ENCODE data around the gene RSPH4A.
"Not testable (repeated sequence)": the region's sequence is repeated elsewhere in the genome, so short reads cannot be mapped to it uniquely, and the experiment has no call there.

RSPH4A gene

DNA sequence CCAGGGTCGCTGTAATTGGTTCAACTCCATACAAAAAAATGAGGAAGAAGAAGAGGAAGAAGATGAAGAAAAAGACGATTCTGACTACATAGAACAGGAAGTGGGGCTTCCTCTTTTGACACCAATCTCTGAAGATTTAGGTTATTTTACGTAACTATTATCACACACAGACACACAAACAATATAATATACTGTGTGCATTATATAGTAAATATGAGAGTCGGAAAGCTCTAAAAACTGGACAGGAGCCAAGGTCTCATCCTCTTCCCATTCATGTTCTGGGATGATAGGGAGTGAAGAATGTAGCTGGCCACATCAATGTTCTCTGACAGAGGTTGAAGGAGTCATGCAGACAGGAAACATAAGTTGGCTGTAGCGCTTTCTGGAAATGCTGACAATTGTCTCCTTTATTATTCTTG, 13.3 kb downstream of the RSPH4A start:
- DNase-seq, result peak in 1 of 3 donors; percentile 36

DNA sequence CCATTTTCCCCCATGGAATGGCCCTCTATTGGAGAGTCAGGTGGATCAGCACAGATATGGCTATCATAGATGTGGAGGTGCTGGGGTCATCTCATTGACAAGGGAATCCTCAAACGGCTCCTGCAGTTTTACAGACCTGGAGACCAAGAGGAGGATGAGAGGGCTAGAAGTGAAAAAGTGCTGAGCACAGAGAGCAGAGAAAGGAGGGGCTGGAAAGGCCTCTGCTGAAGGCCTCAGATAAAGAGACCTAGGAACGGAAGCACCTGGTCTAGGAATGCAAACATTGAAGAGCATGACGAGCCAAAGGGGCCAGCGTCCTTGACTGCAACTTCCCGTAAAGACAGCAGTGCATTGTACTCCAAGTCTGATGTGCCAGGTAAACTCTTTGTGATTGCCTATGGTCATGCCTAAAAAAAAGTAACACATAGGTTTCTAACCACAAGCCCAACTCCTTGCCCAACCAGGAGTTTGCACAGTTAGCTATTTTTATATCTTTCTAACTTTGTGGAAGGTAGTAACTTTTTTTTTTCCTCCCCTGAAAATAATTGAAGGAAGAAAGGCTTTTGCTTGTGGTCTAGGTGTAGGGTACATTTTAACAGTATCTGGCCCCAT, 15.2 kb downstream of the RSPH4A start:
- no peak for DNase-seq

DNA sequence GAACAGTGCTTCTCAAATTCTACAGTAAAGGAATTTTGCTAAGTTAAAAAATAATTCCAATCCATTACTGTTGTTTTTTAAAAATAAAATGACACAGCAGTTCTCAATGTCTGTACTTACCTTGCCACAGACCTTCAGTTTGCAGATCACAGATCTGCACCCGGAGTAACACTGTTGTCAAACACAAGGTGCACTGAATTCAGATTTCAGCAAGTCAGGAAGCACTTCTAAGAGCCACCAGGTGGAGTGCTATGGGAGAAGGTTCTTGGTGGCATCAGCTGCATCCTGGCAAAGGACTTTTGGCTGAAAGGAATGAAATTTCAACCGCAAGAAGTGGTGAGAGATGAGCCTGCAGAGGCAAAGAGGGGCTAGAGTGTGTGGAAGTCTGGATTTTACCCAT, 17.4 kb downstream of the RSPH4A start:
- no peak for DNase-seq

DNA sequence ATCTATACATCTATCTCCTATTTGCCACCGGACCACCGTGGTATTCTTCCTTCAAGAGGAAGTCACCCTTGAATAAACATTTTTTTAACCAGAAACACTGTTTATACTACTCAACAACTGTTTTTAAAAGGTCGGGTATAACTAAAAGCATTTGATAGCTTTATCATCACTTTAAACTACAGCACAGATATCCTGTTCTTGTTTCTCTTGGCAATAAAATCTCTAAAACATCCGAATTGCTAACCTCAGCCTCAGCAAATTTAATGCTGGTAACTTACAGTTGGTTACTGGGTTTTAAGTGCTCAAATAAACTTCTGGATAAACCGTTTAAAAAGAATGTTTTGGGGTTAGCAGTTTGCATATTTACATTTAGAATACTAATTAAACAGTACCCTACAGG, 31.9 kb downstream of the RSPH4A start:
- DNase-seq, result no peak

DNA sequence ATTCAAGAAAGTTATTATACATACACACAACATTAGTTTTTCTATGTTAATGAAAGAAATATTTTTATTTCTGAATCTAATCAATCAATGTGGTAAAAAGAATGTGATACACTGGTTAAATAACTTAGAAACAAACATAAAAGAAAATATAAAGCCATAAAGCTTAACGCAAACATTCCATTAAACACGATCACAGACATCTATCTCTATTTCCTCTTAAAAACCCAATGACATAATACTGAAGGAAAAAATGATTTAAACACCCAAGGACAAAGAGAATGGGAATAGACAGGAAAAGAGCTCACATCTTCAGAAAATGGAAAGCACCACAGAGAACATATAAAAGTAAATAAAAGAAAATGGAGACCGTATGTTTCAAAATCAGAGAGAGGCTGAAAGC, 32.9 kb downstream of the RSPH4A start:
- DNase-seq, result no peak

DNA sequence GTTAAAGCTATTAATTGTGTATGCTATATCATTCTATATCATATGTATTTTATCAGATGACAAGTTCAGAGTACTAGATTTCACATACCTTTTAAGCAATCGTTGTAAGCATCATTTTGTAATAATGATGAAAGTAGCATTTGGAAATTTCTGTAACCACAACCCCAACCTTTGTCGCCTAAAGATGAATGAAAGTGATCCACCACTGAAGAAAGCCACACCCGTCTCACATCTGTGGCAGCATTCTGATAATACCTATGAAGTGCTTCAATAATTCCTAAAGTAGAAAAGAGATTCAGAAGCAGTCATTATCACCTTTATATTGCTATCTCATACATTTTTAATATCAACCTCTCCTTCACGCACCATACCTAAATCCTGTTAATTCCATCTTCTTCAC, 35.6 kb downstream of the RSPH4A start:
- DNase-seq, result no peak

DNA sequence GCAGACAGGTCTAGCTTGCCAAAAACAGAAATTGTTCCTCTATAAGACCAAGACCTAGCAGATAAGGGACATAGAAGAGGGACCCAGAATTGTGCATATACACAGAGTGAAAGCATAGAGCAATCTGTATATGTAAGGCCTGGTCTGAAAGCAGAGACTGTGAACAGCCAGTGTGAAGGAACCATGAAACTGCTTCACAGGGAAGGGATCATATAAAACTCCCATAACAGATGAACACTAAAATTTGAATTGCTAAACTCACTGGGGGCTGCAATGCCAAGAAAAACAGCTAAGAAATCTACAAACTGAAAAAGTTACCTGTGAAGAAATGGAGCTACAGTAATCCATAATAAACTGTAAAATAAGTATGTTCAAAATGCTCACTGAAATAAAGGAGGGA, 45.3 kb downstream of the RSPH4A start:
- no peak for DNase-seq

DNA sequence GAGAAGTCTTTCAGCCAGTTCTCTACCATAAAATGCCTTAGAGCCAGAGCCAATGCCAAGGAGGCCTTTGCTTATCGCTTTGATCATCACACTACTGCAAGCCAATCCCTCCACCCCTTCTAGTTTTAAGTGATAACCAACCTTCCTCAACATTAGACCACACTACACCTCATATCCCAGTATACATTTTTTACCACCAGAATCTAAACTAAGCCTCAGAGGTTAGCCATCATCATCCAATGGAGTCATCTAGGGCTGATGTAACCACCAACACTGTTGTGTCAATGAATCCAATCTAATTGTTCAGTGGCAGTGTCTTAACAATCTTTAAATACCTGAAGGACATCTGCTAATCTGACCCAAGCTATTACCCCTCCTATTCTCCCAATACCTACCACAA, 45.9 kb downstream of the RSPH4A start:
- no peak for DNase-seq

DNA sequence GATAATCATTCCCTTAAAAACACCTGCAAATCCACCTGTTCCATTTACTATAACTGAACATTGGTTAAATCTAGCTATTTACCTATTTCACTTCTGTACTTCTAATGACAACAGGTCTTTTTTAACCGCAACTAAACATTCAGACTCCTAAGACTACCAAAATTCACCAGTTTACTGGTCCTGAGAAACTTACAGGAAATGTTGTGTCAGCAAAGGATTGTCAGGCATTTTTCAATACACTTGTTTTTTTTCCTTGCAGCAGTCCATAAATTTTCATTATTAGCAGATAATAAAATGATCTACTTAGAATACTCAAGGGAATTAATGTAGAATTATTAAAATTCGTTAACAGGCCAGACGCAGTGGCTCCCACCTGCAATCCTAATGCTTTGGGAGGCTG, 47.0 kb downstream of the RSPH4A start:
- DNase-seq, result no peak

DNA sequence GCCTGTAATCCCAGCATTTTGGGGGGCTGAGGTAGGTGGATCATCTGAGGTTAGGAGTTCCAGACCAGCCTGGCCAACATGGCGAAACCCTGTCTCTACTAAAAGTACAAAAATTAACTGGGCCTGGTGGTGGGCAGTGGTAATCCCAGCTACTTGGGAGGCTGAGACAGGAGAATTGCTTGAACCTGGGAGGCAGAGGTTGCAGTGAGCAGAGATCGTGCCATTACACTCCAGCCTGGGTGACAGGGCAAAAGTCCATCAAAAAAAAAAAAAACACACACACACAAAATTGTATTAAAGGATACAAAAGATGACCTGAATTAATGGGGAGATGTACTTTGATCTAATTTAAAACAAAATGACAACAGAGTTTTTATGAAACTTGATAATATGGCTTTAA, 47.9 kb downstream of the RSPH4A start:
- not testable (repeated sequence) for DNase-seq

DNA sequence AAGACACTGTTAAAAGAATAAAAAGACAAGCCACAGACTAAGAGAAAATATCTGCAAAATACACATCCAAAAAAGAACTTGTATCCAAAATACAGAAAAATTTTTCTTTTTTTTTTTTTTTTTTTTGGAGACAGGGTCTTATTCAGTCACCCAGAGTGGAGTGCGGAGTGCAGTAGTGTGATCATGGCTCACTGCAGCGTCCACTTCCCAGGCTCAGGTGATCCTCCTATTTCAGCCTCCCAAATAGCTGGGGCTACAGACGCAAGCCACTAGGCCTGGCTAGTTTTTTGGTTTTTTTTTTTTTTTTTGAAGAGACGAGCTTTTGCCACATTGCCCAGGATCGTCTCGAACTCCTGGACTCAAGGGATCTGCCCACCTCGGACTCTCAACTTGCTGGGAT, 49.2 kb downstream of the RSPH4A start:
- DNase-seq, result no peak

DNA sequence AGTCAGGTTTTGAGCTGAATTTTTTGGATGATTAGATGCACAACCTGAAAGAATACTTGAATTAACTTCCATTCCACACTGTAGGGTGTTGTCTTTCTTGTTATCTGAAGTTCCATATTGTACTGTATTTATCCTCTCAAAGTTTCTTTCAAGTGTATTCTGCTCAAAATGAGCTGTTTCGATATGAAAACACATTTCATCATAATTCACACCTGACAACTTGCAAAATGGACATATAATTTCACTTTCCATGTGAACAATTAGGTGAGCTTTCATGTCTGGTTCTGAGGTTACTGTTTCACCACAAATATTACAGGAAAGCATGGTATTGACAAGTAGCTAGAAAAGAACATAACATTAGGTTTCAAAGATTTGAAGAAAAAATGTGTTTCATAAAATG, 50.6 kb downstream of the RSPH4A start:
- DNase-seq, result no peak

DNA sequence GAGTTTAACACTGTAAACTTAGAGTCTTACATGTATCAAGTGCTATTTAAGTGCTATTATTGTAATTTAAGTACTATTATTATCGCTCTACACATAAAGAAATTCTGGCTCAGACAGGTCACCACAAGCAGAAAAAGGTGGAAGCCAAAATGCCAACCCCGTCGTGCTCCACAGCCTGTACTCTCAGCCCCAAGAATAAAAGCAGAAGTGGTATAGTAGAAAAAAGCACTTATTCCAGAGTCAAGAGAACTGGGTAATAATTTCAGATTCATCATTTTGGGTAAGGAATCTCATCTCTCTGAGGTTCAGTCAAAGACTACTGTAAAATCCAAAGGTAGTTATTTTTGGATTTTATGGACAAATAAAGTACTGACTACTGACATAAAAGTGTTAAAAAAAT, 51.3 kb downstream of the RSPH4A start:
- peak; percentile 44 to 59 (median 52) for DNase-seq

DNA sequence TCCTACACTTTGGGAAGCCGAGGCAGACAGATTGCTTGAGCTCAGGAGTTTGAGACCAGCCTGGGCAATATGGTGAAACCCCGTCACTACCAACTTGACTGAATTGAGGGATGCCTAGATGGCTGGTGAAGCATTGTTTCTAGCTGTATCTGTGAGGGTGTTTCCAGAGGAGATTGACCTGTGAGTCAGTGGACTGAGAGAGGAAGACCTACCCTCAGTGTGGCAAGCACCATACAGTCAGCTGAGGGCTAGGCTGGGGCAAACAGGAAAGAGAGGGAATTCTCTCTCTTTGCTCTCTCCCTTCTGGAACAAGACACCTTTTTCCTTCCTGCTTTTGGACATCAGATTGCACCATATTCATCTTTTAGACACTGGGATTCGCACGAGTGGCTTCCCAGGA, 56.0 kb downstream of the RSPH4A start:
- no peak for DNase-seq

DNA sequence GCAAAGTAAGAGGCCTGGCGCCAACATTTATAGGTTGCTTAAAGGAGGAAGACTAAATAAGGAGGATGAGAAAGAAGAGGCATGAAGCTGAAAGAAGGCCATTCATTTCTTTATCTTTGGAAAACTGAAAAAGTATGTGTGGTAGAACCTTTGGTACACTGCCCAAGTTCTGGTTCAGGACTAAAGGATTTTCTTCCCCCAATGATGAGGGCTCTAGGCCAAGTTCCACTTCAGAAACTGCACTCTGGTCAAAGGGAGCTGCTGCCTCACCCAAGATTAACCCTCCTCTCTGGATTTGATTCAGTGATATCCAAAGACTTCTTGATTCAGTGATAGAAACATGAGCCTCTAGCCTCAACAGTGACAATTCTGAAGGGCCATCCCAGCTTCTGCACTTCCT, 59.7 kb downstream of the RSPH4A start:
- no peak for DNase-seq

DNA sequence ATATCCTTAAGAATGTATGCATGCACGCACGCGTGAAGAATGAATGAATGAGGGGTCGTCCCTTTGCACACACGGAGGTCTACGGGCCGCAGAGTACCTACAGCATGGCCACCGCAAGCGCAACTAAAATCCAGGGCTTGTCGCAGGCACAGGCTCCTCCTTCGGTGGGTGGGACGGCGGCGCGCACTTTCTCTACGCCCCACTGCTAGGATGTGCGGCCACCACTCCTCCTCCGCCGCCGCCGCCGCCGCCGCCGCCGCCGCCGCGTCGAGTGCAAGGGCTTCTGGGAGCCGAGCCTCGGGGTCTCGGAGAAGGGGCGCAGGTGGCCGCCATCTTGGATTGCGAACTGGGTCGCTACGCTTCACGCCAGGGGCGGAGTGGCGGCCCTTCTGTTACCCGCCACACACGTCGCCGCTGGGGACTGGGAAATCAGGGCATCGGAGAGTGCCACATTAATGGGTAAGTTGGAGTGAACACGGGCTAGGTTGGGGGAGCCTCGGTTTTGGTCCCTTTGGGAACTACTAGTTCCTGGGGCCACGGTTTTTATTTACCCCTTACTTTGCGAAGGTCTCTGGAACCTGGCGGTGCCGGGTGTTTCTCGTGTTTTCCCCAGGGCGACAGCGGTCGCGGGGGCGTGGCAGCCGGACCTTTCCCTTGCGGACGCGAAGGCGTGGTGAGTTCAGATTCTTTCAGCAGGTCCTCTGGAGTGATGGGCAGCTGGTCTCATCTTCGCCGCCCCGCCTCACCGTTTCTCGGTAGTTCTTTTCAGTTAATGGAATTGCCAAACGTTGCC, 64.8 kb downstream of the RSPH4A start, which contains the start of gene KPNA5:
KPNA5 (plus strand) TSS at position 332 of the 793 bp plus-strand sequence; CDS start at position 456, 124 bp downstream.
- peak; percentile 86 to 94 (median 89) for DNase-seq

DNA sequence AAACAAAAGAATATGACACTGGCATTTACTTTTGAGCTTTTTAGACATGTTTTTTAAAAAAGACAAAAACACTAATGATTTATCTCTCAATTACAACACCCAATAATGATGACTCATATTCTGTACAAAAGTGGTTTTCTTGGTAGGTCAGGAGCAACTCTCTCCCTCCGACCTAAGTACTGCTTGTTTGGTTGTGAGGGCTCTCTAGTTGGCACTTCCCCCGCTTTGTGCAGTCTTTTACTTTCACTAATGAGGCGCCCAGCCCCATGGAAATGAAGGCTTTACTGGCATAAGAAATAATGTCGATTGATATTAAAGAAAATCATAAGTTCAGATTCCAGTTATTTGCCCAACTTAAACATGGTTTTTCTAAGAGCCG, 66.0 kb downstream of the RSPH4A start:
- peak; percentile 53 to 58 (median 55) for DNase-seq

All from suppressor macrophage treated with lipopolysaccharide for 1 hour (primary cell).